ENCODE measurements around the gene TNNC2. TPM values are rescaled to one million over a fixed set of nuclear protein-coding genes. Genes with fewer than 3 reads are reported as not detected.

The TNNC2 gene
- total and polyA plus RNA-seq, 2 of the 13 experiments (the other 11 are each of a cell fraction or from before 2014, with no cell fraction given), result 1.8 to 4.7 TPM

- no peak for FAIRE-seq
- DNase-seq (ENCODE audit: low spot score), result no peak
- in situ Hi-C loops (cut with HindIII; ENCODE audit: extremely low pct_ligation_motif_present, low pct_unique_long_range_greater_than_20kb), result loop anchor here (5.0 kb wide), 1 partner anchor 121 kb away; no protein-coding TSS in a partner anchor
- Histone ChIP-seq H4K20me1 (ENCODE audit: insufficient read depth, low read length) (no peaks in the 10 kb centered on the region), H3K79me2 (ENCODE audit: insufficient read depth, low read length) (no peaks in the 10 kb centered on the region), H3K4me1 (ENCODE audit: insufficient read depth, low read length) (peaks cover 75% of the 10 kb centered on the region), H3K27me3 (ENCODE audit: control insufficient read depth in 1 of 2, insufficient read depth in 2 of 2, low read length in 2 of 2) (no peaks in the 10 kb centered on the region), H3K27ac (ENCODE audit: extremely low read length, insufficient read depth, low read length) (no peak overlapping the region), H3K4me2 (ENCODE audit: low read depth, low read length) (peak overlapping the region; percentile 77), H3K4me3 (replicated peaks in 1 of 3; ENCODE audit: insufficient read depth in 1 of 3, low read depth in 2 of 3, low read length in 3 of 3) (peak overlapping the region in 1 of 3 experiments; percentile 45; a peak in 2 of 6 replicates), H3K9me3 (ENCODE audit: low read length) (no peaks in the 10 kb centered on the region), H2AFZ (ENCODE audit: low read length) (peak overlapping the region; percentile 13), H3K9ac (ENCODE audit: insufficient read depth, low read depth, low read length) (peak overlapping the region; percentile 17; the same call in 1 of the 2 replicates), H3K36me3 (replicated peaks in 1 of 2; ENCODE audit: control insufficient read depth in 1 of 2, insufficient read depth in 2 of 2, low read length in 2 of 2) (no peaks in the 10 kb centered on the region)
- 13% methylated on average over 6 of the region's 6 CpGs for WGBS (ENCODE audit: low lambda C conversion rate)
- intact Hi-C loops (cut with micrococcal nuclease; ENCODE audit: unreplicated experiment), result no loop called here
- BruUV-seq (replicated peaks), result no TSS peak
- peak; percentile 32 for ATAC-seq
- CTCF ChIA-PET (ENCODE audit: low intra/inter-chr PET ratio, low total read pairs), result interaction anchor here (0.6 kb wide), 1 partner anchor 60 kb away, joined by 3 read pairs; no protein-coding TSS in a partner anchor
- POLR2A ChIA-PET, result interaction anchor here (0.6 to 1.7 kb wide), 9 partner anchors 9 to 411 kb away, joined by 3 to 6 read pairs (median 4); partner anchors contain the start of genes ACOT8, DNTTIP1, PIGT and WFDC3
- TF ChIP-seq MXI1 (IDR thresholded peaks at IDR 0.05; ENCODE audit: borderline replicate concordance, low read depth, low read length) (no peak), DMAP1 (CRISPR knock-in tag; IDR thresholded peaks at IDR 0.05) (0 out of 2 replicates have a peak, but pooled peaks have one; percentile 39), U2AF1 (optimal IDR thresholded peaks at IDR 0.05; ENCODE audit: low read depth, low read length) (no peak), ZNF644 (CRISPR knock-in tag; IDR thresholded peaks at IDR 0.05; ENCODE audit: low read depth) (no peak), HNF4A (CRISPR knock-in tag; IDR thresholded peaks at IDR 0.05) (no peak), ZC3H4 (CRISPR knock-in tag; IDR thresholded peaks at IDR 0.05; ENCODE audit: borderline replicate concordance) (no peak), RFXANK (CRISPR knock-in tag; IDR thresholded peaks at IDR 0.05) (no peak), PRDM15 (CRISPR knock-in tag; IDR thresholded peaks at IDR 0.05) (no peak), BRCA1 (CRISPR knock-in tag; IDR thresholded peaks at IDR 0.05) (no peak), ZNF550 (CRISPR knock-in tag; IDR thresholded peaks at IDR 0.05; ENCODE audit: borderline replicate concordance) (no peak), TEAD2 (CRISPR knock-in tag; IDR thresholded peaks at IDR 0.05) (no peak), ZNF460 (CRISPR knock-in tag; IDR thresholded peaks at IDR 0.05; ENCODE audit: borderline replicate concordance) (no peak), CBFB (CRISPR knock-in tag; IDR thresholded peaks at IDR 0.05) (0 out of 2 replicates have a peak, but pooled peaks have one; percentile 19), ZNF556 (CRISPR knock-in tag; IDR thresholded peaks at IDR 0.05; ENCODE audit: borderline replicate concordance) (no peak), HINFP (CRISPR knock-in tag; IDR thresholded peaks at IDR 0.05; ENCODE audit: low read depth) (no peak), TFAP4 (IDR thresholded peaks at IDR 0.05; ENCODE audit: borderline replicate concordance, low read depth) (no peak), DR1 (CRISPR knock-in tag; IDR thresholded peaks at IDR 0.05) (no peak), ZNF136 (CRISPR knock-in tag; IDR thresholded peaks at IDR 0.05; ENCODE audit: low read depth) (0 out of 2 replicates have a peak, but pooled peaks have one; percentile 35), NFE2 (CRISPR knock-in tag; IDR thresholded peaks at IDR 0.05) (no peak)
These were observed 612 bp downstream of the TNNC2 start for GRCh38 chr20:45826381-45827019.
